Daoy (cell line): ENCODE data around the gene SFTPD. TPM values are rescaled to one million over a fixed set of nuclear protein-coding genes. Genes with fewer than 3 reads are reported as not detected.

ENCODE experiments used
- DNase-seq: peaks from one replicate; pipeline ENCODE4 v3.0.0-alpha.2; 2015; ENCODE audit warnings: low read depth
- total RNA-seq: library from RNA; depleted of rRNA; stranded (reverse); fragments of >200 nt; shearing (Covaris generic); gene quantifications from 2 replicates; pipeline ENCODE4 v1.2.3, GENCODE V29; 2014

Gene SFTPD
- total RNA-seq, 1 experiment from 2014 or later = not detected

DNA sequence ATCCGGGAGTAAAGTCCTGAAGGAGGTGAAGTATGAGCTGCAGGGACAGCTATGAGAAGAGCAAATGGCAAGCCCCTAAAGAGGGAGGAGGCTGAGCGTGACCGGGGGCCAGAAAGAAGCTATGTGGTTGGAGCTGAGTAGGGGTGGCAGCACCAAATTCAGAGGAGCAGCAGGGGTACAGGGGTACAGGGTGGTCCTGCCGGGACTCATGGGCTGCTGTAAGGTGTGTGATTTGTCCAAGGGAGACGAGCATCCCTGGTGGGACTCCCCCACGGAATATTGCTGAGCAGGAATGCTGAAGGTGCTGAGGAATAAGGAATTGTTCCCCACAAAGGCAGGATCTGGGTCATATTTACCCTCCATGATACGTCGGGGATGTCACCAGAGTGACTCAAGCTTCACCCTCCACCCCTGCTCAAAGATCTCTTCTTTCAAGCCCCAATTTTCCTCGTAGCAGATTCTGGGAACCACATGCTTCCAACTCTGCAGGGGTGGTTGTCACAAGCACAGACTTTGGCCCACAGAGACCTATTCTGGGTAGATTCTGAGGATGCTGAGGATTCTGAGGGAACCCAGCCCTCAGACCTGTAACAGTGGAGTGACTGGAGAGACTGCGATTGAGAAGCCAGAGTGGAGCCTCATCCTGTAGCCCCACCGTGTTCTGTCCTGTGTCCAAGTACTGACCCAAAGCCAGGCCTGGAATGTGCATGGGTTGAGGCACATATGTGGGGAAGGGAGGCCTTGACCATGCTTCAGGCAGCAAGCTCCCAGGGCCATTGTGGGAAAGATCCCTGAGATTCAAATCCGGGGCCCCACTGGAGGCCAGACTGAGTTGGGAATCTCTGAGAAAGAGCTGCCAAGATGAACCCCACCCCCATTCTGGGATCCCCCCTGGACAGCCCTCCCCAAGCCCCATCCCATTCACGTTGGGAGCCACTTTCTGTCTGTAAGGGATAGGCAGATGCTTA is 4.2 kb downstream of the SFTPD start:
- no peak for DNase-seq

DNA sequence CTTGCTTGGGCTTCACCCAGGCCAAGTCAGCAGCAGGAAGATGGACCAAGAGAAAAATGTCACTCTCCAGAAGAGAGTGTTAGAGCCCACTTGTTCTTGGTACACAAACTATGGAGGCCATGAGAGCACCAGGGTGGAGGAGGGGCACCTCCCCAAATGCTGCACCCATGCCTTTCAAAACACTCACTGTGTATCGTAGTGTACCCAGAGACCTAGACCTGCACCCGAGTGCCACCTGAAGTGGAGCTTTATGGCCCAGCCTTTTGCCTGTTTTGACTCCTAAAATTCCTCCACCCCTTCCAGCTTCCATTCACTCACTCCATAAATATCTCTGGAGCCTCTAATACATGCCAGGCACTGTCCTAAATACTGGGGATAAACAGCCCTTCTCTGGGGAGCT is 5.0 kb downstream of the SFTPD start:
- no peak for DNase-seq

DNA sequence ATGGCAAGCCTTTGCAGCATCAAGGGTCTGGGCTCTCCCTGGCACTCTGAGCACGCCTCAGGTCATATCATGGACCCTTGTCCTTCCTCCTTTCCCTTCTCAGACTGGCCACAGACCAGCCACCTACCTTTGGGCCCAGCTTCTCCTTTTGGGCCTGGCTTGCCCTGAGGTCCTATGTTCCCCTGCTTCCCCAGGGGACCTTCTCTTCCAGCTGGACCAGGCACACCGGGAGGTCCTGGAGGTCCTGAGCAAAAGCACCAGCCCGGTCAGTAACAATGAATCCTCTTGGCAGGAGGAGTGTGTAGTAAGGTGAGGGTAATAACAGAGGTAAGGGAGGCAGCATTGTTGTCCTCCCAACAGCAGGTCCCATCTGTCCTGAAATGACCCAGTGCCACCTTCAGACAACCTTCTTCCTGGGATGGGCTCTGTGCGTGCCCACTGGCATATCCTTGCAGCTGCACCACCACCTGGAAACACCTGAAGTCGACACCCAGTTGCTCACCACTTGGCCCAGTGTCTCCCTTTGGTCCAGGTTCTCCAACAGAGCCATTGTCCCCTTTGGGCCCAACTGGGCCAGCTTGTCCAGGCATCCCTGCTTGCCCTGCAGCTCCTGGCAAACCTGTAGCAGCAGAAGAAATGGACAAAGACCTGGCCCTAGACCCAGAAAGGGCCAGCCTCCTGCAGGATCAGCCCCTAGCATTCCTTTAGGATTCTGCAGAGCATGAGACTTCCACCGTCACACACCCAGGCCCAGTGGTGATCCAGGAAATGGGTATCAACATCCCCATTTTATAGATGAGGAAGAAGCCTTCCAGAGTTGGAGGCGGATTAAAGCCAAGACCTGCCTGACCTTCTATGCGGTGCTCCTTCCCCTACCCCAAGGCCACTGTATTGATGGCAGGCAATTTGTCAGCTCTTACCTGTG is 6.4 kb downstream of the SFTPD start:
- no peak for DNase-seq

DNA sequence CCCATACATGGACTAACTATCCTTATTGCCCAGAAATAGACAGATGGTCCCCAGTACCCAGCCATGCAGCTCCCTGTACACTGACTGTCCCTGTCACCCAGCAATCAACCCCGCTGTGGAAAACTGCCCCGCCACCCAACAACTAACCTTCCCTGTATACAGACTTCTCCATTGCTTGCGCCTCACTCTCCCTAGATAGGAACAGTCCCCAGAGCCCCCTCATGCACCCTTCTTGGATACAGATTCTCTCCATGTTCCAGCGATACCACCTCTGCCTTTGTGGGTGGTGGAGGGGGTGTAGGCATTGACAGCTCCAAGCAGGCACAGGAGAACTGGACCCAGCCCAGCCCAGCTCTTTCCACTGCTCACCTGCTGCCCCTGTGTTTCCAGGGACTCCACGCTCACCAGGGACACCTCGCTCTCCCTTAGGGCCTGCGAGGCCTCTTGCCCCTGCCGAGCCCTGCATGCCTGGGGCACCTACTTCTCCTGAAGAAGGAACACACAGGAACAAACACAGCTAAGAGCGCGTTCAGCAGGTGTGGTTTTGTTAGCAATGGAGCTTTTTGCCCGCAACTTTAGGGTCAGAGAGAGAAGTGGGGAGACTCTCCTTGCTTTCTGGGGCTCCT is 7.2 kb downstream of the SFTPD start:
- DNase-seq = no peak

DNA sequence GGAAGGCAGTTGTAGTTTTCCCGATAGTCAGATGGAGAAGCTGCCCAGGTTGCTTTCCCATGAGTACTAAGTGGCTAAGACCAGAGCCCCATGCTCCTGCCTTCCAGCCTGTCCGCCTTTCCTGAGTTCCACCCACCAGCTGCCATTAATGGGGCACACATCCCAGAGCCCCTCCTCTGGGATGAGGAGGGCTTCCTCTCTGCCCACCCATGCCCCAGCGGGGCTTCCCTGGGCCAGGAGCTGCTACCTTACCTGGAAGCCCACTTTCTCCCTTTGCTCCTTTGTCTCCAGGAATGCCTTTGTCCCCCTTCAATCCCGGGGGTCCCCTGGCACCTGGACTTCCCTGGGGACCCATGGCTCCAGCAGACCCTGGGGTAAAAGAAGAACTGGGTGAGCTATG is 7.8 kb downstream of the SFTPD start:
- DNase-seq = no peak

DNA sequence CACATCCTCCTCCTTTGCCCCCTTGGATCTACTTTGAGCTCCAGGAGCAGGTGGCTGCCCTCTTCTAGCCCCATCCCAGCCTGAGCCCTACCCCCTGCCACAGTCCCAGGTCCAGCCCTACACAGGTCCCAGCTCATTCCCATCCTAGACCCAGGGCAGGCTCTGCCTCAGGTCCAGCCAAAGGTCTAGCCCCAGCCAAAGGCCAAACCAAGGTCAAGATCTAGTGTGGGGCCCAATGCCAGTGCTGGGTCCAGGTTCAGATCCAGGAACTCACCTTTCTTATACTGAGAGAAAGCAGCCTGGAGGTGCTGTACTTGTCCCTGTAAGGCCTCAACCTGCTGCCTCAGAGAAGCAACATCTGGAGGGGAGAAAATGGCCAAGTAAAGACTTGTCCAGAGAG is 8.5 kb downstream of the SFTPD start:
- no peak for DNase-seq

DNA sequence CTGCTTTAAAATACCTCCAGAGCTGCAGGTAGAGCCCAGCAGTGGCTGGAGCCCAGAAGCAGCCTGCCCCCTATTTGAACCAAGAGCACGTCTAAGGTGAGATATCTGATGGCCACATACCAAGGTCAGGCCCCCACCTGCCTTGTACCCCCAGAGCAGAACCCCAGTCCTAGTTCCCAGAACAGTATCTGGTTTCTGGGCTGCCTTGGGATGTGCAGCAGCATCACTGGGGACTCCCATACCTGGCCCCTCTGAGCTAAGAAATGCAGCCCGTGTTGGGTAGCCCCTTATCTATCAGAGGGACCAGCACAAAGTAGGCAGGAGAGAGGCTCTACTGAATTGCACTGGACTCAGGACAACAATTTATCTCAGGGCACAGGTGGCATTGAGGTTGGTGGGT is 8.9 kb downstream of the SFTPD start:
- no peak for DNase-seq

DNA sequence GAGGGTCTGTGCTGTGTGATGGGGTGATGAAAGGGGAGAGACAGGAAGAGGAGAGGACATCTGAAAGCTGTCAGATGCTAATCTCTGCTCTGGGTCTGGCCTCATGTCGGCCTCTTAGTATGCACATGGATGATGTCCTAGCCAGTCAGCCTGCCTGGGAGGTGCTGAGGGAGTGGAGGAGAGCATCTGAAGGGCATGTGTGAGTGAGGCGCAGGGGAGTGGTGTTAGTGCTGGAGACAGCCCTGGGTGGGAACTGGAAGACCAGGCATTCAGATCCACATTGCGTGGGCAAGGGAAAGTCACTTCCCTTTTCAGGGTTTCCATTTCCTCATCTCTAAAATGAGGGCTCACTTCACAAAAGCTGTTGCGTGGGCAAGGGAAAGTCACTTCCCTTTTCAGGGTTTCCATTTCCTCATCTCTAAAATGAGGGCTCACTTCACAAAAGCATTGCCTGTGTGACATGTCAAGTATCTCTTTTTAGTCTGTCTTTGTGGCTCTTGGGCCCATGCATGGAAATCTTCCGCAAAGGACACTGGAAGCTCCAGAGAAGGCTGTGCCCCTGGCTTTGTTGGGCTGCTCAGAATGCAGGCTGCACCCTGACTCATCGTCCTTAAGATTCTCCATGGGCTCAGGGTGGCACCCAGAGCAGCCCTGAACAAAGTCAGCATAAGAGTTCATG is 10.0 kb downstream of the SFTPD start:
- no peak for DNase-seq

DNA sequence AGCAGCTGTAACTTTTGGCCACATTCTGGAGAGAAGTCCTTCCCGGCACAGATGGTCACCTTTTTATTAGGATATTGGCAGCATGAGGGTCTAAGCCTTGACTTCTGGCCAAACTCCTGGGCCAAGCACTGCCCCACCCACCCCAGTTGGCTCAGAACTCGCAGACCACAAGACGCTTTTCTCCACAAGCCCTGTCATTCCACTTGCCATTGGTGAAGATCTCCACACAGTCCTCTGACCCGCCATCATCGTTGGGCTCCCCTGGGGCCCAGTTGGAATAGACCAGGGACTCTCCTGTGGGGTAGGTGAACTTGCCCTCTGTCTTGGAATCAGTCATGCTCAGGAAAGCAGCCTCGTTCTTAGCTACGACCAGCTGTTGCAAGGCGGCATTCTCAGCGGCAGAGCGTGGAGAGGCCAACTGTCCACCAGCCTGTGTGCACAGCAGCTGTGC is 11.2 kb downstream of the SFTPD start:
- no peak for DNase-seq

DNA sequence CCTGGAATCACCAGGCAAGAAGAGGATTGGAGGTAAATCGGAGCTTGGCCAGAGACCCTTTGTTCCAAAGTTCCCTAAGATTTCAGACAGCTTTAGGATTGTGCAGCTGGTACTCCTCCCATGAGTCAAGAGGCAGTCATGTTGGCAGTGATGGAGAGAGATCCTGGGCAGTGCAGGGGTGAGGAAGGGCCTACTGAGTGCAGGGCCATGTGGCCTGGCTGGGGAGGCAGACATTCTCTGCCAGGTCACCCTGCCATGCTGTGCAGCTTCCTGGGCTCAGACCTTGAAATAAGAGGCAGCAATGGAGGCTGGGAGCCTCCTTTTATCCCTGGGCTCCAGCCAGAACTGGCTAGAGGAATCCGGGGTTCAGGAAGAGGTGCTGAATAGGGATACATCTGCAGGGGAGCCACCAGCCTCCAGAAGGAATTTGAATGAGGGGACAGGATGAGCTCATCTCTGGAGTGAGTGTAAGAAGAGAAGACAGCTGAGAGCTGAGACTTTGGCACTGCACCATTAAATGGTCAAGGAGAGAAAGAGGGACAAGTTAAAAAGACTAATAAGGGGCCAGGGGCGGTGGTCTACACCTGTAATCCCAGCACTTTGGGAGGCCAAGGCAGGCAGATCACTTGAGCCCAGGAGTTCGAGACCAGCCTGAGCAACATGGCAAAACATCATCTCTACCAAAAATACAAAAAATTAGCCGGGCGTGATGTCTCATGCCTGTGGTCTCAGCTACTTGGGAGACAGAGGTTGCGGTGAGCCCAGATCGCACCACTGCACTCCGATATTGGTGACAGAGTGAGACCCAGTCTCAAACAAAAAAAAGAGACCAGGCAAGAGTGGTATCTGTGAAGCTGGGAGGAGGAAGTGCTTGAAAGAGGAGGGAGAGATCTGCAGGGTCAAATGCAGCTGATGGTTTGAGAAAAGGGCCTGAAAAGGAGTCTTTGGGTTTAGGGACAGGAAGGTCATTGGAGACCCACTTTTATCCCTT is 12.0 kb downstream of the SFTPD start:
- no peak for DNase-seq

DNA sequence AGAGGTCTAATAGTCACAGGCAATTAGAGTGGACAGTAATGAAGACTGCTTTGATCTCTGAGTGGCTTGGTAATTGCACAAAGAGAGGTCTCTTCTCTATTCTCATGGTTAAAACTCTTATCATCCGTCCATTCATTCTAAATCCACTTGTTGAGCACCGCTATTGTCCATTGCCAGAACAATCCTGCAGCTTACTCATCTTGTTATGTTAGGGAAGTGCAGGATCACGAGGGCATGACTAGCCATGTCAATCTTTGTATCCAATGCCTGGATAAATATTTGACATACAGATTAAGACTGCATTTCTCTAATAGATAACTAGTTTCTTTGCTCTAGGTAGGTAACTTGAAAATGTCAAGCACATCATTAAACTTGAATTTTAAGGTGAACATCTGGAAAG is 14.9 kb downstream of the SFTPD start:
- DNase-seq = no peak

DNA sequence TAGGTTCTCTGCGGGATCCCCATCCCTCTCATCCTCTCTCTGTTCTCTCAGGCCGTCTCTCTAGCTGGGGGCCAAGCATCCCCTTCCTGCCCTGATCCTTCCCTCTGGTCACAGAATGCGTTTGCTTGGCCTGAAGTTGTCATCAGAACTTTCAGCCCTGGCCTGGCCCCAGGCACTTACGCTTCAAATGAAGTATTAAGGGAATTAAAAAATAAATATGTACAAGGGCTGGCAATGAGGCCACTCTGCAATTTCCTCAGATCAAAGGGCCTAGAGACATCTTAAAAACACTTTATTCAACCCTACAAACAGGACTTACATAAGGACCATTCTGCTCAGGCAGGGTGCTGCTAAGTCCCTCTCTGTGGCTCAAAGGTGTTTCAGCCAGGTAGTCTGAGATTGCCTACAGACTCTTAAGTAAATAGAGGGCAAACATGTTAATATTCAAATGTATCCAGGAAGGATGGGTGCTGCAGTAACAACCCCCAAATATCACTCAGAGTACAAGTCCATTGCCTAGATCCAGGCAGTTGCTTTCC is 16.0 kb downstream of the SFTPD start:
- no peak for DNase-seq

DNA sequence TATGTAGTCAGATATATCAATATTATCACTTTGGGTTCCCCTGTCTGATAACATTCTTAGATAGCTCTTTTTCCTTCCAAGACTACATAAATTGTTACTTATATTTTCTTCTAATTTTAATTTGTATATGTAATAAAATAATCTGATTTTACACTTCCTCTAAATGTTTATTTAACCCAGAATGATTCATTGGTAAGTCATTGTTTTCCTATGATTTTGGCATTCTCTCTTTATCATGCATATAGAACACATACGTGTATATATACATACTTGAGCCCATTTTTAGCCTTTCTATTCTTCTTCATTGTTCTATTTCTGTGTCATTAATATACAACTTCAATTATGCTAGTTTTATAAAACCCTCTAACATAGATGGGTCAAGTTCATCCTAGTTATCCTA is 16.6 kb downstream of the SFTPD start:
- DNase-seq = no peak

DNA sequence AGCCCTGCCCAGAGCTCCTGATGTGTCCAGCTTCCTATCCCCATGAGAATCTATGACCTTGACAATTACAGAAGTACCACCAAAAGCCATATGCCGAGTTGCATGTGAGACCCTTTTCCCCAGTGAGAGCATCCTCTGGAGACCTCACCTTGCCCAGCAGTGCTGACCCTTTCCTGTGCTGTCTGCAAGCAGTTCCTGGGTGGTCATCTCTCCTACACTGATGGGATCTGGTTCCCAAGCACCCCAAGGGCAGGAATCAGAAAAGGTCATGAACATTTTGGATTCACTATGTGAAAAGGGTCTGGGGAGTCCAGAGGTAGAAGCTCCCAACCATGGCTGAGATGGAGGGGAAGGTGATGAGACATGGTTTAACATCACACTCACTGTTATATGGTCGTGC is 18.2 kb downstream of the SFTPD start:
- DNase-seq = no peak

DNA sequence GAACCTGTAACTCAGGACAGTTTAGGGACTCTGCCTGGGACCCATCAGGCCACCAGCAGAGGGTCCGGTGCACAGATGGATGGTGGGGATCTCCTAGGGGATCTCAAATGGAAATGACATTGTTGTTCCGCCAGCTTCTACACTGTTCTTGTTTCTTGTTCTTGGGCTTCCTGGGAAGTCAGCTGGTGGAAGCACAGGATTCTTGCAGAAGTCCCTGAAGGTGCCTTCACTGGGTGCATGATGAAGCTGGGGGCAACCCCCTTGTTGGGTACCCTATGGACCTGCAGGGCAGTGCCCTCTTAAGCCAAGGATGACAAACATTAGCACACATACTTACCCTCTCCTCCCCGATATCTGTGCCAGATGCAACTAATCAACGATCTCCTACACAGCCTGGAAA is 18.6 kb downstream of the SFTPD start:
- no peak for DNase-seq

DNA sequence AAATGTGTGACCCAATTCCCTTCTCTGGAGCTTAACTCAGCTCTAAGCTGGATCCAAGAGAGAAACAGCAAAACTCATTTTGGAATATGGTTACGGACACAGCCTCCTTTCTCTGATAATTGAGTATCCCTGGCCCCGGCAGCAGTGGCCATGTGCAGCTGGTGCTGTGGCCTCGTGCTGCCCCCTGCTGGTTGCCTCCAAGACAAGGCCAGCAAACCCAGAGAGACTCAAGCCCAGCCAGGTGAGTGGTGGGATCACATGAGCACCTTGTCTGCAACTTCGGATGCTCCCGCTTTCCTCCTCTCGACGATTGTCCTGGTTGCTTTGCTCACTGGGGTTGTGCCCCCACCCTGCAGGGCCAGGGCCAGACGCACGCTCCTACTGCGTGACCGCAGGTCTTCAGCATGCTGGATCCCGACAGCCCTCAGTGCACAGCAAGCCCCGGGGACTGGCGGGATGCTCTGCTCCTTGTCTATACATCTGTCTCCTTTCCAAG is 19.4 kb downstream of the SFTPD start:
- DNase-seq = peak; percentile 81

DNA sequence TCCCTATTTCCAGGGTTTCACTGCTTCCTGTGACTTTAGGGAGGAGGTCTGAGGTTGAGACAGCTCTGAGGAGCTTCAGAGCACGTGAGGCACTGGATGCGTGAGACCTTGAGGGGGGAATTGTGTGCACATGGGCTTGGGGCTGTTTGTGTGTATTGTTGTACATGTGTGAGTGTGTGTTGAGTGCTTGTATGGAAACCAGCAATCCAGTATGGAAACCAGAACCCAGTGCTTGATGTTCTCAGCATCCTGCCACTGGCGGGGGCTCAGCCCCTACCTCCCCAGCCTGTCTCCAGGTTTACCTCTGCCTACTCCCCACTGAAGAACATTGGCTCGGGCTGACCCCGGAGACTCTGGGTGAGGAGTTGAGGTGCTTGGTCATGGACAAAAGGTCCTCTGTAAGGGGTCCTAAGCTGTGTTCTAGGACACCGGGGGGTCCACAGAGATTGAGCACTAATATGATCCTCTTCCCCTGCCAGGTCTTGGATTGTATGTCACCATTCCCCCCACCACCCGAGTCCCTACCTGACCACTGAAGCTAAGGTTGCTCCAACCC is 20.8 kb downstream of the SFTPD start:
- no peak for DNase-seq

DNA sequence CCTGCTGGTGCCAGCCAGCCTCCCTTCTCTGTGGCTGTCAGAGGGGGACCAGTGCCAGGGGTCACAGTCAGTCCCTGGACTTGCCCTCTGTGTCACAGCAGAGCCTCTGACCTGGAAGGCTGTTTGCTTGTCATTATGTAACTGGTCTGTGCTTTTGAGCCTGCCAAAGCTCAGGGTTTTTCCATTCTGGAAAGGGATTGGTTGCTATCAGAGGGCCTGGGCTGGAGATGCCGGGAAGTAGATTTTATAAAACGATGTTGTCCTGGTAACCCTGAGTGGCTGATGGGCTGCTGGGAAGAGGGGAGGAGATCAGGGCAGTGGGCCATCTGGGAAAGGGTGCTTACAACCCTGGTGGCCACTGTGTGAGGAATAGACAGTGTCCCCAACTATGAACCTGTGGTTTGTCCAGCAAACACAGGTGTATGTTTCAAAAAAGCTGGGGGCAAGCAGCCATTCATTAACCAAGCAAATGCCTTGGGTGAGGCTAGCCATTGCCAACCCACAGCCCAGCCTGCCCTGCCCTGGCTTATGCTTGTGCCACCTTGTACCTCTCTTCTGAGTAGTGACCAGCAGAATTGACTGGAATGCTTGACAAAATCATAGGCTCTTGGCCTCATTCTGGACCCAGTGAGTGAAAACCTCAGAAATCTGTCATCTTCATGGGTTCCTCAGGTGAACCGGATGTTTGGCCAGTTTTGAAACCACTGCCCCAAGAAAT is 21.6 kb downstream of the SFTPD start:
- DNase-seq = no peak

DNA sequence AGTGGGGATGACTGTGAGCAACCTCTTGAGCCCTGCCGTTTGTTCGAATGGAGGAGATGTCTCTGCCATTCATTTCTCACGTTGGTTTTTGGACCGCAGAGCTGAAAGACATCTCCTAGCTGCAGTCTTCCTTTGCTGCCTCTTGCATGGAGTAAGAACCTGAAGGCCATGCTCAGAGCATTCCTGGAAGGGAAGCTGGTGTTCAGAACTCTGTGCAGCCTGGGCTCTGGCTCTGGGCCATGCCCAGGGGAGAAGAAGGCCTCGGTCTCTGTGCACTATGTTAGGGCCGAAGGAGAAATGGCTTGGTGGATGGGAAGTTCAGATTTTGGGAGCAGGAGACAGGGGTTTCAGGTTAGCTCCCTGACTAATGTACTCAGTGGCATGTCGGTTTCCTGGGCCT is 22.9 kb downstream of the SFTPD start:
- DNase-seq = no peak
